AG08396 (cell line): ENCODE results near the gene ADI1.
"Not testable (repeated sequence)": the region's sequence is repeated elsewhere in the genome, so short reads cannot be mapped to it uniquely, and the experiment has no call there.

ENCODE experiments used
- DNase-seq: peaks from one replicate; pipeline ENCODE4 v3.0.0; 2012; ENCODE audit warnings: low spot score, mixed read lengths

ADI1 gene

DNA sequence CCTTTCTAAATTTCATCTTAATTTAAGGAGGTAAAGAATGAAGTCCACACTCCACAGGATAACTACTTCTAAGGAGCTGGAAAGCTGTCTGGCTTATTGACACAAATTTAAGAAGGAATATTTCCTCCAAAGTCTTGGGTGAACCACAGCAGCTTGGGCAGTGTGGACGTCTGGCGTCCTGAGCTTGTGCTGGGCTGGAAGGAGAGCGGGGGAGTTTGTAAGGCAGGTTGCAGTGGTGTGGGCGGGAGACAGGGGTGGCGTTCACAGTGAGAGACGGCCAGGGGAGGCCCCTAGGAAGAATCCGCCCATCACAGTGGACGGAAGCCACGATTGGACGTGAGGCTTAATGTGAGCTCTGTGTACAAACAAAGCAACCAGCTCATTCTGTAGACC lies 25.7 kb downstream of the ADI1 start:
- DNase-seq = peak; percentile 79

DNA sequence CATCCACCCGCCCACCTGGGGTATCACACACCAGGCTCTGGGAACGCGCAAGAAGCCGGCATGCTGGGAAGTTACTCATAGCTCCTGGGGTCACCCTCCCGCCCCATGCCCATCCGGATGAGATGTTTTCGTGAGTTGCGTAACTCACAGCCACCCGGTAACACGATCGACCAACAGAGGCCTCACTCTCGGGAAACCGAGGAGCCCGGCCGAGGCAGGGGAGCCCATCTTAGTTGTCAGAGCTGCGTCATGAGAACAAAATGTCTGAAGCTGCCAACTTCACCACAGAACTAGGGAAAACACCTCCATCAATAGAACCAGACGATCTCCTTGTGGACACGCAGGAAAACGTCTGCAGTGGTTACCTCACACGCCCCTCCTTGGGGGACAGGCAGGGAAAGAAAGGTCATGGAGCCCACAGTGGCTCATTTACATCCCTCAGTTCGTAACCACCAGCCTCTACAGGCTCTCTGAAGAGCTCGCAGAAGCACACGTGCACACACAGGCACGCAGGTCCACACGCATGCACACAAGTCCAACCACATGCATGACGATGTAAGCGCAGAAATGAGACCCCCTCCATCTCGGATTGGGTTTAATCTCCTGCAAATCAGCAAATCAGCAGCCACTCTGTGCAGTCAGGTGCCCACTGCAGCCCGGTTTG lies 26.2 kb downstream of the ADI1 start:
- peak; percentile 80 for DNase-seq

DNA sequence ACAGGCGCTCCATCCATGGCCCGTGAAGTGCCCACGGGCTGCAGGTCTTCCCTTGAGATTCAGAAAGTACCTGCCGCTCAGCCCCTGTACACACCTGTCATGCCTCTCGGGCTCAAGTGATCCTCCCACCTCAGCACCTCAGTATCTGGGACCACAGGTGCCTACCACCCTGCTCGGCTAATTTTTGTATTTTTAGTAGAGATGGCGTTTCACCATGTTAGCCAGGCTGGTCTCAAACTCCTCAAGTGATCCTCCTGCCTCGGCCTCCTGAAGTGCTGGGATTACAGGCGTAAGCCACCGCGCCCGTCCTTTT lies 26.9 kb downstream of the ADI1 start:
- not testable (repeated sequence) for DNase-seq

DNA sequence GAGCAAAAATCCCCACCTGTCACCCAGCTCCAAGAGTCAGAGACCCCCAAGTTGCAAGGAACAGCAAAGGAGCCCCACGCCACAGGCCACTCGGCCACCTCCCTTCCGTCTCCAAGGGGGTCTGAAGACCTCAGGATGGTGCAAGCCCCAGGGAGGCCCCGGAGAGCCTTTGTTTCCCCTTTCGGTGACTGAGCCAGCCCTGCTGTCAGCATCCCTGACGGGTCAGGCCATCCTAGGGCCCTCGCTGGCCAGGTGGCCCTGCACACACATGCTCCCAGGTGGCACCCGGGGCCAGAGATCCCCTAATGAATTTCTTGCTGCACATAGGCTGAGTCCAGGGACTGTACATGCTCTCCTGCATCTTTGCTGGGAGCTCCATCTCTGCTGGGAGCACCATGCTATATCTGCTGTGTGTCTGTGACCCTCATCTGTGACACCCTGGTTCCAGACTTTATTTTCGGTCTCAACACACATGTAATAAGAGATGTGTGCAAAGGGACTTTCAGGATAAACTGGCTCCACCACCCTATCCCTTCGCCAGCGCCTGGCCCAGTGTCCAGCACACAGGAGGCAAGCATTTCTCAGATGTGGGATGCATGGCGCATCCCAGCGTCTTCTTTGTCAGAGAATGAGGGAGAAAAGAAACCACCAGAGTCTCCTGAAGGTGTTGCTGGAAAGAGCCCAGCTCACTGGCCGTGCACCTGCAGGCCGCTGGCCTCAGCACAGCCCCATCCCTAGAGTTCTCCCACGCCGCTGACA lies 27.4 kb downstream of the ADI1 start:
- no peak for DNase-seq

DNA sequence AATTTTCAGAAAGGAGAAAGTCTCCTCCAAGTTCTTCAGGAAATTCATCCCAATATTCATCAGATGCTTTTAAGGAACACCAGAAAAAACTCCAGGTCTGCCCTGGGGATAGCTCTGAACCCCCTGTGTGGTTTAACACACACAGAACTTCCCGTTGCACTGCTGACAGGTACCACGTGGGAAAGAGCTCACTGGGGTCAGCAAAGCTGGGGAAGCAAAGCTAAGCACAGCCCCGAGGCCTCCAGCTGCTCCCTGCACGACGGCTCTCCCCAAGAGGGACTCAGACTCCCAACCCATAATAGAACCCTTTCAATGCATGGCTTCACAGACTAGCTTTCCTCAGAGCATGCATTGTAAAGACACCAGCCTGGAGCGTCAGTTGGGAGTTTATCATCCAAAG lies 28.0 kb downstream of the ADI1 start:
- DNase-seq = no peak

DNA sequence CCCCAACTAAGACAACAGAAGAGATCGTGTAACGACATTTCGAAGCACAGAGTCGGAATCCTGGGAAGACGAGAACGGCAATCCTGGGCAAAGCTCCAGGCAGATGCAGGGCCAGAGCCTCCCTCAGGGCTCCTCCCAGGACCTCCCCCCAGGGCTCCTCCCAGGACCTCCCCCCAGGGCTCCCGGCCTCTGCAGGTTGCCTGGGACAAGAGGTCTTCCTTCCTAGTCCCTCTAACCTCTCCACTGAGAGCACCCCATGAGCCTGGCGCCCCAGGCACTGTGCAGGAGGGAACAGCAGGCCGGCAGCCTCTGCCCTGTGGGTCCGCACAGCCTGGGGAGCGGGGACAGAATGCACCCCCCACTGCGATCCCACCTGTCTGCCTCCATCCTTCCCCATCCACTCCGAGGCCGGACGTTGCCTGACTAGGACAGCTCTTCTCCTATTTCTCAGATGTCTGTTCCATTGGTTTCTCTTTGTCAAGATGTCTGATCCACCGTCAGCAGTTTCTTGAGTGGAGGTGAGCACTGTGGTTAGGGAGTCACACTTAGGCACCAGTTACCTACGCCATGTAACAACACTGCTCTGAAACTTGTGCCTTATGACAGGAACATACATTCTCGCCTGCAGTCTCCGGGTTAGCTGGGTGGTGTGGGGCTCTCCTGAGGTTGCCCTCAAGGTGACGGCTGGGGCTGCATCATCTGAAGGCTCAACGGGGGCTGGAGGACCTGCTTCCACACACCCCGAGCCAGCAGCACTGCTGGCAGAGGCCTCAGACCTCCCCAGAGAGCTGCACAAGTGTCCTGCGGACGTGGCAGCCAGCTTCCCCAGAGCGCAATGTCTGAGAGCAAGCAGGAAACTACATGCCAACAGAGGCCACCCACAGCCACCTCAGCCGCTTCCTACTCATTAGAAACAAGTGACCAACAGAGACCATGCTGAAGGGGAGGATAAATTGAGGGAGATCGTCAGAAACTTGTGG lies 28.9 kb downstream of the ADI1 start:
- no peak for DNase-seq

DNA sequence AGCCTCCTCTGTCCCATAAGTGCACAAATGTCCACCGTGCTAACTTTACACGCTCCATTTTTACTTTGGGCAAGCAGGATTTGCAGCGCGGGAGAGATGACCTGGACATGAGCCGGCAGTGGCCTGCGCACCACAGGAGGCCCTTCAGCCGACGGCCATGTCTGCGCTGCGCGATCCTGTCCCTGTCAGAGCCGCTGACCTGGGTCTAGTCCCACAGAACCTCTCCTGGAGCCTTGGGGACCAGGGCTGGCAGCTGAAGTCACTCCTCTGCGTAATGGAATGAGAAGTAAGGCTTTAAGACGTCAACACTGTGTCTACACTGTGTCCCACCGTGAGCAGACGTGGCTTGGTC lies 29.6 kb downstream of the ADI1 start:
- DNase-seq = no peak

DNA sequence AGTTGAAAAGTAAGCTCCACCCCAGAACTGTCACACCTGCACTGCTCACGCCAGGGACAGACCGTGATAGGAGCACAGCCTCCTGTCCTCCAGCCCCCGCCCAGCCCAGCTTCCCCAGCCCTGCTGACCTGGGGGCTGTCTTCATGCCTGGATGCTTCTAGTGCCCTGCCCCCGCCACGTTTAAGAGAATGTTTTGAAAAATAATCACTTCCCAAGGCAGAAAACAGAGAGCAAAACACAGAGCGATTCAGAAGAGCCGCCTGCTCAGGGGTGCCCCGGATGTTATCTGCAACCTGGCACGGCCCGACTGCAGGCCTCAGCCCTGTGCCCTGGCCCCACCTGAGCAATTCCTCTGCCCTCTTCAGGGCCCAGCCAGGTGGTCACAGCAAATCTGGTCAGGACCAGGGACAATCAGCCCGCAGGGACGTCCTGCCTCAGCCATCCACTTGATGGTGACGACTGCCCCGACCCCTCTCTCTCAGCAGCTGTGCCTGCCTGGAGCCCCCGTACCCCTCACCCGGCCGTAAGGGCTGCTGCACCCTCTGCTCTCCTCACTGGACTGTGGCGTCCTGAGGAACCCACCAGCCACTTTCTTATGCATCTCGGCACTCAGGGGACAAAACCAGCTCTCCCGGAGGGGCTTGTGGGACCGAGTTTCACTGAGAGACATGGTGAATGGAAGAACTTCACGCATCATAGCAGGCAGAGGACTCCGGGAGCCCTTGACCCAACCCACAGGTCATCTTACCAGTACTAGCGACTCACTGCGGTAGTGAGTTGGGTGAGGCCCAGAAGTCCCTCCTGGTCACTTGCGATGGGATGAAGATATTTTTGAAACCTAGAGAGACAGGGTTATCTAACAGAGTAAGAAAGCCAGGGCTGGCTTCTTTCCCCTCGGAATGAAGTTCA lies 30.2 kb downstream of the ADI1 start:
- no peak for DNase-seq

DNA sequence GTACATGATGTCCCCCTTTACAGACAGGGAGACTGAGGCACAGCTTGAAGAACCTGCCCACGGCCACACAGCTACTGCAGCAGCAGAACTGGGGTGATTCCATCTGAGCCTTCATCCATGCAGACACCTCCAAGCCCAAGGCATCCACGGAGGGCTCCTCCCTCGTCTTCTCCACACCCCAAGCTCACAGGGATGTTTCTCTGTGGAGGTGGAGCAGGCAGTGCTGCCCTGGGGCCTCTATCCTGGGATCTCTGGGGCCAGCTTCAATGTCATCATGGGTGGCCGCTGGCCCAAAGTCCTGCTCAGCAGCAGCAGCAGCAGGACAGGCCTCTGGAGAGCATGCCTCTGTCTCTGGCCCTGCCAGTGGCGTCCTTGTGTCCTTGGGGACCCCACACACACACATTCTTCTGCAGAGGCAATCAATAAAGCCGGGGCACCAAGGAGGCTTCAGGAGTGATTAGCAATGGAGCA lies 31.2 kb downstream of the ADI1 start:
- DNase-seq = no peak

DNA sequence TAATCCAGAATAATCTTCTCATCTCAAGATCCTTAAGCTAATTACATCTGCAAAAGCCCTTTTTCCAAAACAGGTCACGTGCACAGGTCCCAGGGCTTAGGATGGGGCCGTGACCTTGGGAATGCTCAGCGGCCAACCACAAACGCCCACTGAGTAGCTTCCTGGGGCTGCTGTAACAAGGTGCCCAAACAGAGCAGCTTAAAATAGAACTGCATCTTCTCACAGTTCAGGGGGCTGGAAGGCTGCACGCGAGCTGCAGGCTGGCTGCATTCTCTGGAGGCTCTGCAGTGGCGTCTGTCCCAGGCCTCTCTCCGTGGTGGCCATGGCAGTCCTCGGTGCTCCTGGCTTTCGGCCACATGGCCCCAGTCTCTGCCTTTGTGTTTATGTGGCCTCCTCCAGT lies 31.9 kb downstream of the ADI1 start:
- no peak for DNase-seq

DNA sequence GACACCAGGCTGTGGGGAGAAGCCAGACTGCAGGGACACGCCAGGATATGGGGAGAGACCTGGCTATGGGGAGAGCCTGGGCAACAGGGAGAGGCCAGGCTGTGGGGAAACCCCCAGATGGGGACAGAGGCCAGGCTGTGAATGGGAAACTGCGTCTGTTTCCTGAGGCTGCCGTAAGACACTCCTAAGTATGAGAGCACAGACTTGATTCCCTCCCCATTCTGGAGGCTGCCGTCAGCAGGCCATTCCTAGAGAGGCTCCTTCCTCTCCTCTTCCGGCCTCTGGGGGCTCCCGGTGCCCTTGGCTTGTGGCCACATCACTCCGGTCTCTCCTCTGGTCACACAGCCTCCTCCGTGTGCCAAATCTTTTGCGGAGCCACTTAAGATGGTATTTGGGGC lies 32.3 kb downstream of the ADI1 start:
- no peak for DNase-seq

DNA sequence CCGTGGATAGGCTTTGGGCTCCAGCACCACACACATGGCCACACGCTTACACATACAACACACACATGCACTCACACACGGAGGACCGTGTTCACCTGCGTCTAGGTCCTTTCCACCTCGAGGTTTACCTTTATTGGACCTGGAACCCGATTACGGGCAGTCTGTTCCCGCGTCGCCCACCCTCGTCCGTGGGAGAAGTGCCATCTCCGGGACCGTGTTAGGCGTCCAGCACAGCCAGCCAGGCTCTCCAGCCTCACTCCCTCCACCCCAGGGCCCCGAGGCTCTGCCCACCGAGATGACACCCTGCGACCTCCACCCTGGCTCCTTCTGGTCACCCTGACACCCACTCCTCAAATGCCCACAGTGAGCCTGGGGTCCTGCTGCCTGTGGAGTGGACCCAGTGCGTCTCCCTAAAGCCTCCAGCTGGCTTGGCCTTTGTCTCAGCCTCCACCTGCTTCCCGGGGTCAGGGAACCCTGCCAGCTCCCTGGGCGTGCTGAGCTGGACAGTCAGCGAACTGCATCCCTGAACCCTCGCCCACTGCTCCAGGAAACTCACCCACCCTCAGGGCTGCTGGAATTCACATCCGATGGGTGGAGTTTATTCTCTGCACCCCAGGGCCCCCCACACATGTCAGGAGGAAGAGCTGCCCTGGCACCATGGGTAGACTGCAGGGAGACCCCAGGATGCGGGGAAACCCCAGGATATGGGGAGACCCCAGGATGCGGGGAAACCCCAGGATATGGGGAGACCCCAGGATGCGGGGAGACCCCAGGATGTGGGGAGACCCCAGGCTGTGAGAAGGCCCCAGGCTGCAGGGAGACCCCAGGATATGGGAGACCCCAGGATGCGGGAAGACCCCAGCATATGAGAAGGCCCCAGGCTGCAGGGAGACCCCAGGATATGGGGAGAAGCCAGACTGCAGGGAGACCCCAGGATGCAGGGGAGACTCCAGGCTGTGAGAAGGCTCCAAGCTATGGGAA lies 33.0 kb downstream of the ADI1 start:
- no peak for DNase-seq

DNA sequence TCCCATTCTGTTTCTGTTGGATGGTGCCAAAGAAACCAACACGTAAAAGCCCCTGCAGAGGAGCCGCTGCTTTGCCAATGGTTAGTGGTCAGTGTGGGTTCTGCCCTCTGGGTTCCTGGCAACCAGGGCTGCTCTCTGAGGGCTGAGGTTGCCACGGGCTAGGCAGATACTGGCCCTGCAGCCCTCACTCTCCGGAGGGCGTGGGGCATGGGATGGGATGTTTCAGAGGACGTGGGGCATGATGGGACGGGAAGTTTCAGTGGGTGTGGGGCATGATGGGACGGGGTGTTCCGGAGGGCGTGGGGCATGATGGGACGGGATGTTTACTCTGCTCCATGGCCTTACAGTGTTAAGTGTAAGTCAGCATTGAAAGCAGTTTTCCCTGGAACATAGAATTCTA lies 34.2 kb downstream of the ADI1 start:
- no peak for DNase-seq

DNA sequence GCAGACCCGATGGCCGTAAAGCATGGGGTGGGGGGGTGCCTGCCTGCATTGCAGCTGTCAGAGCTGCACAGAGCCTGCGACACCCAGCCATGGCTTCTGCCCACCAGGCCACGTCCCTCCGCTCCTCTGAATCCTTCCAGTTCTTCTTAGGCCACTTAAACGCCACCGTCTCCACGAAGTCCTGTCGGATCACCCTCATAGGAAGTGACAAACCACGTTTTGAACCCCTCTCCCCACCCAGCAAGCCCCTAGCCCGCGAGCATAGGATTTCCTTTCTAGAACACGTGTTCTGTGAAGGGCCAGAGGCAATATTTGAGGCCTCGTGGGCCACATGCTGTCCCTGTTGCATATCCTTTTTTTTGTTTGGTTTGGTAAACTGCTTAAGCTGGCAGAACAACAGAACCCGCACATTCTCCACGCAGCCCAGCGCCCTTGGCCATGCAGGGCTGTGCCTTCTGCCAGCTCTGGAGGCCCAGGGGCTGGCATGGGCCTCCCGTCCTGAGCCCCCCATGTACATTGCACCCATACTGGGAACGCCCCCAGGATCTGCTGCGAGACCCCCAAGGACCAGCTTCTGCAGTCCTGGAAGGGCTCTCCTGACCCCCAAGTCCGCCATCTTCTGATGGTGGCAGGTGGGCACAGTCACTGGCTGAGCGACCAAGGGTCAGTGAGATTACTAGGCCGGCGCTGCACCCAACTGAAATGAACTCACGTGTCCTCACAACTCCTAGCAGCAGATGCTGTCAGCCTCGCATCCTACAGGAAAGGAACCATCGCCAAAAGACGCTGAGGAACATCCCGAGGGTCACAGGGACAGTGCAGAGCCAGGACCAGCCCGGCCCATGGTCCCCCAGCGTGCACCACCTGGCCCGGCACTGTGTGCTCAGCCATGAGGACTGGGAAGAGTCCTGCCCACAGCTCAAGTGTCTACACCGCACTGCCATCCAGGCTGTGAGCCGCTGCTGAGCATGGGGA lies 35.1 kb downstream of the ADI1 start:
- no peak for DNase-seq

DNA sequence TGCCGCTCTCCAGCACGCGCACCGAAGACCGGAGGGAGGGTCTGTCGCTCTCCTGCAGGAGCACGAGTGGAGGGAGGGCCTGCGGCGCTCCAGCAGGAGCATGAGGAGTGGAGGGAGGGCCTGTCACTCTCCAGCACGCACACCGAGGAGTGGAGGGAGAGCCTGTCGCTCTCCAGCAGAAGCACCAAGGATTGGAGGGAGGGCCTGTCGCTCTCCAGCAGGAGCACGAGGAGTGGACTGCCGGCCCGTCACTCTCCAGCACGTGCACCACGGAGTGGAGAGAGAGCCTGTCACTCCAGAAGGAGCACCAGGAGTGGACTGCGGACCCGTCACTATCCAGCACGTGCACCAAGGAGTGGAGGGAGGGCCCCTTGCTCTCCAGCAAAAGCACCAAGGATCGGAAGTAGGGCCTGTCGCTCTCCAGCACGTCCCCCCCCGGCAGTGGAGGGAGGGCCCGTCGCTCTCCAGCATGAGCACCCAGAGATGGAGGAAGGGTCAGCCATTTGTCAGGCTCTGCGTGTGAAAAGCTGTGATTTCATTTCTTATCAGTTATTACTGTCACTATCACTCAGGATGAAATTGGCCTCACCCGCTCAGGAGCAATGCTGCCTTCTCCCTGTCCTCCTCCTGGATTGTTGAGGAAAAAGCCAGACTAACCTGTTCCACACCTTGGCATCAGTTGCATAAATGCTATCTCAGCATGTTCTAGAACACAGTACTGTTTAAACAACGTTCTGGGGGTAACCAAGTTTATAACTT lies 35.9 kb downstream of the ADI1 start:
- DNase-seq = peak; percentile 93

DNA sequence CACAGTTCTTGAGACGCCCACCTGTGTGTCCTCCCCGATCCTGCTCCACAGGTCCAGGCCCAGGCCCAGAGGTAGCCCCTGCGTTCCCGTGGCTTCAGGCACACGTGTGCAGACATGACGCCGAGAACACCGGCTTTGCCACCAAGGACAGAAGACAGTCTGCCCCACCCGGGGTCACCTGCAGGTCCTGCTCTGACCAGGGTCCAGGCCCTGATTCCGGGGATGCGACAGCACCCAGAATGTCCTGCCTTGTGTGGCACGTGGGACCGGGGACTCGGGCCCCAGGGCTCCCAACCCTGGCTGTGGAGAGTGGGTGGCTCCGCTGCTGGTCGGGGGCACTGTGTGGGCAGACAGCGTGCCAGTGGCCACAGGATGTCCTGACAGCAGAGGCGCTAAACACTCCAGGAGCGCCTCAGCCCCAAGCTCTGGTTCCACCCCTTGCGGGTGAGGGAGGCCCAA lies 36.9 kb downstream of the ADI1 start:
- DNase-seq = no peak

DNA sequence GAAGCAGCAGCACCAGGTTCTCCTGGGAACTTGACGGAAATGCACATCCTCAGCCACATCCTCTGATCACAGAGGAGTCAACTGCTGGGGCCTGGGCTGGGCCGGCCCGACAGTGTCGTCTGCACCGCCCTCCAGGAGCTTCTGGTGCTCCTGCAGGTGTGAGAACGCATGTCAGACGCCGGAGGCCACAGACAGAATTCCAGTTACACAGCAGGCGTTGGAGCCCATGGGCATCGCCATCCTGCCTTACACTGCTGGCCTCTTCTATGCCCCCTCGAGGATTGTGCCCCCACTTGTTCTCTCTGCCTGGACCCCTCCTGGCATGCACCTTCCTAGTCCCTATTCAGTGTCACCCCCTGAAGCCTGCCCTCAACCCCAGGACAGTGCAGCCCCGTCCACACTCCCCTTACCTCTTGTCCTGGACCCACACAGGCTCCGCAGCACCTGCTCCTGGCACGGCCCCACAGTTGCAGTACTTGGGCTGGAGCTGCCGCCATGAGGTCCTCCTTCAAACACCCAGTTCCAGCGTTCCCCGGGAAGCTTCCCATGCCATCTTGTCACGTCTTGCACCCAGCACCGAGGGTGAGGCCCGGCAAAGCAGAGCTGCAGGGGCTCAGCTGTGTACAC lies 37.5 kb downstream of the ADI1 start:
- DNase-seq = no peak

DNA sequence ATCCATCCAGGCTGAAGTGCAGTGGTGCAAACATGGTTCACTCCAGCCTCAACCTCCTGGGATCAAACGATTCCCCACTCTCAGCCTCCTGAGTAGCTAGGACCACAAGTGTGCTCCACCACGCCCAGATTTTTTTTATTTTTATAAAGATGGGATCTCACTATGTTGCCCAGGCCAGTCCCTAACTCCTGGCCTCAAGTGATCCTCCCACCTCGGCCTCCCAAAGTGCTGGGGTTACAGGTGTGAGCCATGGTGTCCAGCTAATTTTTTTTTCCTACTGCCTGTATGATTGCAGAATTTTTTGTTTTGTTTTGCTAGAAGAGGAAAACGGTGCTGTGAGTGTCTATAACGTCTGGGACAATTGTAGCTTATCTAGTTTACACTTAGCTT lies 38.3 kb downstream of the ADI1 start:
- no peak for DNase-seq
